T47D (cell line): Measurements from ENCODE around the gene RNF150.
"Not testable (repeated sequence)": the region's sequence is repeated elsewhere in the genome, so short reads cannot be mapped to it uniquely, and the experiment has no call there.

ENCODE experiments used
- DNase-seq, 2 experiments: peaks; one replicate each; pipeline versions ENCODE4 v3.0.0 to v3.0.0-alpha.2; 2011 to 2012; ENCODE audit warnings: low read depth in 1 of 2, low spot score in 1 of 2
- JUND ChIP-seq: IDR thresholded peaks from 2 replicates; pipeline ENCODE4 v1.6.1; 2012; ENCODE audit warnings: low read depth
- in situ Hi-C: cut with HindIII; loops from 2 replicates; pipeline ENCODE4 v1.10.0; 2016; ENCODE audit warnings: low sequenced_read_pairs, low pct_unique_long_range_greater_than_20kb

Gene RNF150

GRCh38 chr4:141133146-141133998 lies at the start of gene RNF150:
Gene RNF150 (minus strand): TSS chr4:141133469.
- TF ChIP-seq JUND = no peak
- in situ Hi-C loops = no loop called here
- DNase-seq = peak; percentile 61 to 76

GRCh38 chr4:141180991-141181761 lies 47.9 kb upstream of the RNF150 start:
- no peak for TF ChIP-seq JUND
- DNase-seq = no peak
- in situ Hi-C loops = no loop called here

- no peak for DNase-seq
- in situ Hi-C loops = no loop called here
- no peak for TF ChIP-seq JUND
Measured at GRCh38 chr4:141179474-141180373, 46.5 kb upstream of the RNF150 start.

GRCh38 chr4:141177171-141177570 lies 43.9 kb upstream of the RNF150 start:
- DNase-seq = no peak
- in situ Hi-C loops = no loop called here
- TF ChIP-seq JUND = no peak

- DNase-seq = no peak
- in situ Hi-C loops = no loop called here
- no peak for TF ChIP-seq JUND
Measured at GRCh38 chr4:141174457-141174856, 41.2 kb upstream of the RNF150 start.

- no peak for DNase-seq
- in situ Hi-C loops = no loop called here
- TF ChIP-seq JUND = no peak
Measured at GRCh38 chr4:141170671-141171070, 37.4 kb upstream of the RNF150 start.

GRCh38 chr4:141169391-141169790 lies 36.1 kb upstream of the RNF150 start:
- in situ Hi-C loops = no loop called here
- TF ChIP-seq JUND = no peak
- DNase-seq = no peak

GRCh38 chr4:141165001-141165400 lies 31.7 kb upstream of the RNF150 start:
- in situ Hi-C loops, DNase-seq: not testable (repeated sequence)

- DNase-seq = no peak
- in situ Hi-C loops = no loop called here
- TF ChIP-seq JUND = no peak
Measured at GRCh38 chr4:141159027-141159426, 25.8 kb upstream of the RNF150 start.

- in situ Hi-C loops = no loop called here
- DNase-seq = peak in 1 of 2 experiments; percentile 53
- no peak for TF ChIP-seq JUND
Measured at GRCh38 chr4:141158219-141158618, 24.9 kb upstream of the RNF150 start.

GRCh38 chr4:141155586-141155985 lies 22.3 kb upstream of the RNF150 start:
- TF ChIP-seq JUND = no peak
- DNase-seq = no peak
- in situ Hi-C loops = no loop called here

- TF ChIP-seq JUND = no peak
- DNase-seq = no peak
- in situ Hi-C loops = no loop called here
Measured at GRCh38 chr4:141154725-141155124, 21.5 kb upstream of the RNF150 start.
